Gastrocnemius medialis (tissue), 4 donors: ENCODE results near the gene GTF2E1.

Experiments
- CTCF ChIP-seq, 5 experiments: fragments of 450-650 bp in 3 of 5; fragments of 200-600 bp in 2 of 5; sonication (generic) in 2 of 5; IDR thresholded peaks in 4 of 5; conservative IDR thresholded peaks in 1 of 5; 1 replicate in 4 of 5; 2 replicates in 1 of 5; pipeline ENCODE4 v1.5.1; 2016 to 2019; ENCODE audit warnings: antibody characterized with exemption in 5 of 5, mild to moderate bottlenecking in 3 of 5, moderate library complexity in 3 of 5
- POLR2A ChIP-seq, 2 donors: fragments of 450-650 bp; IDR thresholded peaks; one replicate each; pipeline ENCODE4 v1.6.1; 2017; ENCODE audit warnings: antibody characterized with exemption in 2 of 2, mild to moderate bottlenecking in 2 of 2, moderate library complexity in 2 of 2

- TF ChIP-seq CTCF (IDR thresholded peaks at IDR 0.05 in 4 of 5, conservative IDR thresholded peaks at IDR 0.05 in 1 of 5) (no peak), POLR2A (IDR thresholded peaks at IDR 0.05) (no peak)
These were observed 34.1 kb upstream of the GTF2E1 start for GRCh38 chr3:120708408-120708807.
